Adipocyte (in vitro differentiated cells): Measurements from ENCODE around the gene NBPF26.
"Not testable (repeated sequence)": the region's sequence is repeated elsewhere in the genome, so short reads cannot be mapped to it uniquely, and the experiment has no call there.

Source experiments
- DNase-seq: peaks from one replicate; pipeline ENCODE4 v3.0.0-alpha.2; 2015; ENCODE audit warnings: low read depth
- H3K27me3 ChIP-seq: replicated peaks from 2 replicates; pipeline ENCODE4 v1.7.0; 2013; ENCODE audit warnings: mild to moderate bottlenecking, low read length, moderate library complexity; ENCODE audit not compliant: control insufficient read depth, insufficient read depth
- H3K36me3 ChIP-seq: 2 replicates; pipeline ENCODE4 v1.7.0; 2013; ENCODE audit warnings: low read length, mild to moderate bottlenecking, moderate library complexity; ENCODE audit not compliant: control insufficient read depth, insufficient read depth, severe bottlenecking
- H3K4me1 ChIP-seq: 2 replicates; pipeline ENCODE4 v1.7.0; 2013; ENCODE audit warnings: mild to moderate bottlenecking, low read length, moderate library complexity; ENCODE audit not compliant: control insufficient read depth, insufficient read depth
- H3K4me3 ChIP-seq: 2 replicates; pipeline ENCODE4 v1.7.0; 2013; ENCODE audit warnings: mild to moderate bottlenecking, low read length, moderate library complexity
- H3K9ac ChIP-seq: 2 replicates; pipeline ENCODE4 v1.7.0; 2013; ENCODE audit warnings: mild to moderate bottlenecking, low read length, moderate library complexity
- H3K9me3 ChIP-seq: 2 replicates; pipeline ENCODE4 v1.7.0; 2013; ENCODE audit warnings: mild to moderate bottlenecking, low read length, moderate library complexity; ENCODE audit not compliant: control insufficient read depth

The NBPF26 gene

GRCh38 chr1:120723715-120724402 lies at the start of gene NBPF26:
NBPF26 (plus strand) TSS chr1:120723945.
- not testable (repeated sequence) for H3K4me1 ChIP-seq, H3K36me3 ChIP-seq, H3K9me3 ChIP-seq, H3K27me3 ChIP-seq
- peak; percentile 34 for DNase-seq
- Histone ChIP-seq H3K9ac (peak within 1 kb of the TSS; percentile 83), H3K4me3 (peak within 1 kb of the TSS; percentile 80)

GRCh38 chr1:120680106-120680819 lies 43.5 kb upstream of the NBPF26 start:
- not testable (repeated sequence) for DNase-seq, H3K4me3 ChIP-seq, H3K9ac ChIP-seq, H3K4me1 ChIP-seq, H3K9me3 ChIP-seq, H3K27me3 ChIP-seq, H3K36me3 ChIP-seq

GRCh38 chr1:120680938-120681337 lies 42.8 kb upstream of the NBPF26 start:
- not testable (repeated sequence) for H3K9me3 ChIP-seq, H3K27me3 ChIP-seq, H3K4me3 ChIP-seq, H3K36me3 ChIP-seq, H3K9ac ChIP-seq, H3K4me1 ChIP-seq, DNase-seq

GRCh38 chr1:120684397-120684796 lies 39.3 kb upstream of the NBPF26 start:
- not testable (repeated sequence) for H3K4me3 ChIP-seq, H3K27me3 ChIP-seq, H3K4me1 ChIP-seq, H3K9me3 ChIP-seq, H3K36me3 ChIP-seq, DNase-seq, H3K9ac ChIP-seq

GRCh38 chr1:120685622-120686021 lies 38.1 kb upstream of the NBPF26 start:
- H3K4me3 ChIP-seq, H3K9me3 ChIP-seq, H3K36me3 ChIP-seq, H3K9ac ChIP-seq, DNase-seq, H3K27me3 ChIP-seq, H3K4me1 ChIP-seq: not testable (repeated sequence)

GRCh38 chr1:120687250-120687649 lies 36.5 kb upstream of the NBPF26 start:
- H3K4me3 ChIP-seq, H3K4me1 ChIP-seq, H3K9me3 ChIP-seq, H3K9ac ChIP-seq, H3K36me3 ChIP-seq, DNase-seq, H3K27me3 ChIP-seq: not testable (repeated sequence)

GRCh38 chr1:120700807-120701562 lies 22.8 kb upstream of the NBPF26 start:
- not testable (repeated sequence) for H3K36me3 ChIP-seq, H3K4me1 ChIP-seq, DNase-seq, H3K27me3 ChIP-seq, H3K9me3 ChIP-seq, H3K9ac ChIP-seq
- H3K4me3 ChIP-seq, result peak overlapping the region; percentile 56

- H3K36me3 ChIP-seq, H3K4me3 ChIP-seq, H3K9ac ChIP-seq, H3K4me1 ChIP-seq, DNase-seq, H3K27me3 ChIP-seq, H3K9me3 ChIP-seq: not testable (repeated sequence)
Observed at GRCh38 chr1:120723358-120723714, 409 bp upstream of the NBPF26 start.

GRCh38 chr1:120724507-120724906 lies 762 bp downstream of the NBPF26 start:
- H3K9me3 ChIP-seq, H3K36me3 ChIP-seq, H3K27me3 ChIP-seq, H3K4me1 ChIP-seq, DNase-seq: not testable (repeated sequence)
- H3K9ac ChIP-seq, result peak overlapping the region; percentile 83
- peak overlapping the region; percentile 80 for H3K4me3 ChIP-seq

GRCh38 chr1:120728811-120729210 lies 5.1 kb downstream of the NBPF26 start:
- not testable (repeated sequence) for H3K9ac ChIP-seq

GRCh38 chr1:120769090-120769489 lies 45.3 kb downstream of the NBPF26 start:
- not testable (repeated sequence) for H3K4me1 ChIP-seq, H3K27me3 ChIP-seq, H3K9me3 ChIP-seq, H3K36me3 ChIP-seq, H3K4me3 ChIP-seq, DNase-seq, H3K9ac ChIP-seq

More at GRCh38 chr1:120728811-120729210, 5.1 kb downstream of the NBPF26 start:
- not testable (repeated sequence) for H3K27me3 ChIP-seq, H3K4me3 ChIP-seq, H3K4me1 ChIP-seq, H3K36me3 ChIP-seq, DNase-seq, H3K9me3 ChIP-seq
